GM23338 (cell line): Measurements from ENCODE around the gene M1AP. TPM values are rescaled to one million over a fixed set of nuclear protein-coding genes. Genes with fewer than 3 reads are reported as not detected.

Source experiments
- ATAC-seq: fragments of 200-7000 bp; cut with Tn5 transposase; 3 replicates; pipeline ENCODE4 v1.9.1; 2020
- DNase-seq: peaks from one replicate; pipeline ENCODE4 v3.0.0-alpha.2; 2015; ENCODE audit warnings: low spot score
- H2AFZ ChIP-seq: fragments of 200-600 bp; sonication (generic); 2 replicates; pipeline ENCODE4 v1.8.0; 2016; ENCODE audit warnings: antibody characterized with exemption, mild to moderate bottlenecking, moderate library complexity
- H3F3A ChIP-seq: fragments of 200-600 bp; sonication (generic); replicated peaks from 2 replicates; pipeline ENCODE4 v1.8.0; 2017; ENCODE audit warnings: antibody characterized with exemption, mixed run types, low read depth
- H3K27ac ChIP-seq: fragments of 200-600 bp; sonication (generic); 2 replicates; pipeline ENCODE4 v1.6.1; 2016; ENCODE audit warnings: low read depth
- H3K27me3 ChIP-seq: fragments of 200-600 bp; sonication (generic); 2 replicates; pipeline ENCODE4 v1.8.0; 2016; ENCODE audit warnings: mild to moderate bottlenecking, mixed run types, moderate library complexity; ENCODE audit not compliant: insufficient read depth
- H3K36me3 ChIP-seq: fragments of 200-600 bp; sonication (generic); 2 replicates; pipeline ENCODE4 v1.8.0; 2016; ENCODE audit warnings: mild to moderate bottlenecking; ENCODE audit not compliant: insufficient read depth
- H3K4me1 ChIP-seq: fragments of 200-600 bp; sonication (generic); 2 replicates; pipeline ENCODE4 v1.8.0; 2016; ENCODE audit warnings: mild to moderate bottlenecking, moderate library complexity; ENCODE audit not compliant: insufficient read depth
- H3K4me2 ChIP-seq: fragments of 200-600 bp; sonication (generic); 2 replicates; pipeline ENCODE4 v1.7.1; 2017; ENCODE audit warnings: mixed run types
- H3K4me3 ChIP-seq: fragments of 200-600 bp; sonication (generic); 2 replicates; pipeline ENCODE4 v1.6.1; 2016; ENCODE audit warnings: mixed run types
- H3K79me2 ChIP-seq: fragments of 200-600 bp; sonication (generic); replicated peaks from 2 replicates; pipeline ENCODE4 v1.8.0; 2017; ENCODE audit warnings: mild to moderate bottlenecking; ENCODE audit not compliant: insufficient read depth
- H3K9me2 ChIP-seq: fragments of 200-600 bp; sonication (generic); 2 replicates; pipeline ENCODE4 v1.8.0; 2017; ENCODE audit not compliant: insufficient read depth
- H4K20me1 ChIP-seq: fragments of 200-600 bp; sonication (generic); replicated peaks from 2 replicates; pipeline ENCODE4 v1.8.0; 2017; ENCODE audit warnings: mild to moderate bottlenecking; ENCODE audit not compliant: insufficient read depth
- H3K27ac Mint-ChIP-seq: 2 replicates; pipeline ENCODE4 v1.8.0; 2020; ENCODE audit warnings: inconsistent platforms, mild to moderate bottlenecking, moderate library complexity, mixed read lengths
- H3K27me3 Mint-ChIP-seq: 3 replicates; pipeline ENCODE4 v1.8.0; 2022; ENCODE audit warnings: low read depth, mild to moderate bottlenecking, moderate library complexity, mixed read lengths, inconsistent platforms; ENCODE audit not compliant: insufficient read depth, poor library complexity
- H3K36me3 Mint-ChIP-seq: 3 replicates; pipeline ENCODE4 v1.8.0; 2021; ENCODE audit warnings: low read depth, mild to moderate bottlenecking, inconsistent platforms, moderate library complexity, mixed read lengths
- H3K4me1 Mint-ChIP-seq: 3 replicates; pipeline ENCODE4 v1.8.0; 2020; ENCODE audit warnings: mild to moderate bottlenecking, inconsistent platforms, mixed read lengths
- H3K4me3 Mint-ChIP-seq: 3 replicates; pipeline ENCODE4 v1.8.0; 2021; ENCODE audit warnings: moderate library complexity, mild to moderate bottlenecking, inconsistent platforms, mixed read lengths
- H3K9me3 Mint-ChIP-seq: 3 replicates; pipeline ENCODE4 v1.8.0; 2020; ENCODE audit warnings: moderate library complexity, mild to moderate bottlenecking, inconsistent platforms, mixed read lengths
- CREB1 ChIP-seq: fragments of 250-450 bp; sonication (Bioruptor Pico); IDR thresholded peaks from 2 replicates; pipeline ENCODE4 v1.5.0; 2020; ENCODE audit warnings: low read depth, mild to moderate bottlenecking, moderate library complexity
- CTCF ChIP-seq, 2 experiments: fragments of 200-600 bp in 1 of 2; sonication (generic) in 1 of 2; conservative IDR thresholded peaks; 2 replicates each; pipeline versions ENCODE4 v1.5.1 to v1.6.1; 2016 to 2017; ENCODE audit warnings: antibody characterized with exemption in 2 of 2, low read depth in 2 of 2, mild to moderate bottlenecking in 2 of 2, moderate library complexity in 1 of 2
- ETS1 ChIP-seq: IDR thresholded peaks from 2 replicates; pipeline ENCODE4 v1.6.1; 2016; ENCODE audit warnings: antibody characterized with exemption
- EZH2 ChIP-seq: fragments of 200-600 bp; sonication (generic); IDR thresholded peaks from one replicate; pipeline ENCODE4 v1.8.0; 2017; ENCODE audit warnings: antibody characterized with exemption, mild to moderate bottlenecking, low read depth; ENCODE audit not compliant: unreplicated experiment
- EZH2phosphoT487 ChIP-seq: fragments of 200-600 bp; sonication (generic); IDR thresholded peaks from one replicate; pipeline ENCODE4 v1.8.1; 2018; ENCODE audit warnings: antibody characterized with exemption; ENCODE audit not compliant: unreplicated experiment
- JUNB ChIP-seq: IDR thresholded peaks from one replicate; pipeline ENCODE4 v1.6.1; 2016; ENCODE audit warnings: antibody characterized with exemption; ENCODE audit not compliant: unreplicated experiment
- NANOG ChIP-seq: IDR thresholded peaks from 2 replicates; pipeline ENCODE4 v1.6.1; 2016; ENCODE audit warnings: antibody characterized with exemption, borderline replicate concordance
- POLR2AphosphoS5 ChIP-seq: IDR thresholded peaks from 2 replicates; pipeline ENCODE4 v1.6.1; 2016; ENCODE audit warnings: antibody characterized with exemption, low read depth
- REST ChIP-seq: IDR thresholded peaks from one replicate; pipeline ENCODE4 v1.6.1; 2018; ENCODE audit warnings: antibody characterized with exemption; ENCODE audit not compliant: unreplicated experiment
- STAT1 ChIP-seq: IDR thresholded peaks from one replicate; pipeline ENCODE4 v1.6.1; 2016; ENCODE audit warnings: antibody characterized with exemption; ENCODE audit not compliant: unreplicated experiment
- ZNF114 ChIP-seq: fragments of 250-450 bp; sonication (Bioruptor Pico); IDR thresholded peaks from 2 replicates; pipeline ENCODE4 v1.5.0; 2020; ENCODE audit warnings: mild to moderate bottlenecking, moderate library complexity
- ZNF331 ChIP-seq: fragments of 250-450 bp; sonication (Bioruptor Pico); IDR thresholded peaks from 2 replicates; pipeline ENCODE4 v1.5.0; 2020; ENCODE audit warnings: low read depth, mild to moderate bottlenecking, moderate library complexity
- polyA plus RNA-seq: library from polyadenylated mRNA; unstranded; fragments of >200 nt; fragmentation: Nextera tagmentation; extraction: Ambion mirVana; gene quantifications from 2 replicates; pipeline ENCODE4 v1.2.1, GENCODE V29; 2016
- total RNA-seq: library from RNA; depleted of rRNA; stranded (reverse); fragments of >200 nt; shearing (Covaris generic); gene quantifications from 2 replicates; pipeline ENCODE4 v1.2.3, GENCODE V29; 2014

The M1AP gene
- total and polyA plus RNA-seq, 2 experiments from 2014 or later = 5.1 to 12.1 TPM

- DNase-seq (peak; percentile 18), ATAC-seq (peak; percentile 56)
- H3F3A ChIP-seq = no peaks in the 10 kb centered on the region
- H3K79me2 ChIP-seq = no peaks in the 10 kb centered on the region
- peaks cover 5% of the 10 kb centered on the region; the same call in 2 of the 3 replicates for H3K4me1 Mint-ChIP-seq
- H3K4me3 ChIP-seq = no peak overlapping the region
- no peak overlapping the region for H3K4me2 ChIP-seq
- H3K36me3 ChIP-seq = no peaks in the 10 kb centered on the region
- no peaks in the 10 kb centered on the region for H3K4me1 ChIP-seq
- no peaks in the 10 kb centered on the region for H3K9me2 ChIP-seq
- H3K4me3 Mint-ChIP-seq = no peak overlapping the region
- H3K27ac ChIP-seq = peak overlapping the region; percentile 72
- H3K27me3 ChIP-seq = no peaks in the 10 kb centered on the region
- peak overlapping the region; percentile 60 for H2AFZ ChIP-seq
- H3K27me3 Mint-ChIP-seq = peaks cover 2% of the 10 kb centered on the region
- H4K20me1 ChIP-seq = no peaks in the 10 kb centered on the region
- no peaks in the 10 kb centered on the region for H3K9me3 Mint-ChIP-seq
- no peak overlapping the region for H3K27ac Mint-ChIP-seq
- H3K36me3 Mint-ChIP-seq = no peaks in the 10 kb centered on the region
- 0 out of 4 replicates have a peak, but pooled peaks of 1 of the 2 experiments have one; percentile 2 for TF ChIP-seq CTCF (conservative IDR thresholded peaks at IDR 0.05; ENCODE audit: low read depth in 2 of 2)
- no peak for TF ChIP-seq JUNB
These were observed 22.3 kb downstream of the M1AP start for GRCh38 chr2:74625658-74626425.

- H2AFZ ChIP-seq = no peak overlapping the region
- H3K4me3 ChIP-seq = no peak overlapping the region
- no peaks in the 10 kb centered on the region for H4K20me1 ChIP-seq
- no peak for ATAC-seq
- H3K36me3 ChIP-seq = no peaks in the 10 kb centered on the region
- no peak overlapping the region for H3K27ac ChIP-seq
- Mint-ChIP-seq H3K4me3 (no peak overlapping the region), H3K27ac (no peak overlapping the region), H3K9me3 (no peaks in the 10 kb centered on the region), H3K4me1 (peaks cover 7% of the 10 kb centered on the region; the same call in 2 of the 3 replicates), H3K27me3 (peaks cover 2% of the 10 kb centered on the region), H3K36me3 (no peaks in the 10 kb centered on the region)
- H3F3A ChIP-seq = no peaks in the 10 kb centered on the region
- H3K4me1 ChIP-seq = no peaks in the 10 kb centered on the region
- H3K9me2 ChIP-seq = no peaks in the 10 kb centered on the region
- no peak overlapping the region for H3K4me2 ChIP-seq
- H3K27me3 ChIP-seq = no peaks in the 10 kb centered on the region
- no peak for DNase-seq
- H3K79me2 ChIP-seq = no peaks in the 10 kb centered on the region
- TF ChIP-seq CTCF (conservative IDR thresholded peaks at IDR 0.05; ENCODE audit: low read depth in 2 of 2) = no peak
- TF ChIP-seq ETS1 = no peak
- no peak for TF ChIP-seq JUNB
- TF ChIP-seq REST = no peak
- TF ChIP-seq CREB1 (CRISPR knock-in tag) = no peak
- TF ChIP-seq ZNF114 (CRISPR knock-in tag) = no peak
- TF ChIP-seq EZH2phosphoT487 = no peak
- TF ChIP-seq EZH2 = no peak
- no peak for TF ChIP-seq STAT1
- no peak for TF ChIP-seq POLR2AphosphoS5
- no peak for TF ChIP-seq ZNF331 (CRISPR knock-in tag)
- TF ChIP-seq NANOG = no peak
These were observed 27.5 kb downstream of the M1AP start for GRCh38 chr2:74620671-74621070.
